HEK293 (cell line): ENCODE measurements around the gene CRABP2.

Experiments used
- GLIS2 ChIP-seq: fragments of 450-650 bp; formaldehyde crosslinking; IDR thresholded peaks from 2 replicates; pipeline ENCODE4 v1.5.1; 2016; ENCODE audit warnings: missing biosample characterization, missing genetic modification characterization
- KLF1 ChIP-seq: fragments of 450-650 bp; formaldehyde crosslinking; IDR thresholded peaks from 2 replicates; pipeline ENCODE4 v1.5.1; 2016; ENCODE audit warnings: missing biosample characterization, missing genetic modification characterization
- KLF9 ChIP-seq: fragments of 450-650 bp; formaldehyde crosslinking; IDR thresholded peaks from 2 replicates; pipeline ENCODE4 v1.5.1; 2016; ENCODE audit warnings: missing biosample characterization, missing genetic modification characterization, low read depth
- MZF1 ChIP-seq: fragments of 450-650 bp; formaldehyde crosslinking; IDR thresholded peaks from 2 replicates; pipeline ENCODE4 v1.5.1; 2017; ENCODE audit warnings: missing biosample characterization, missing genetic modification characterization, borderline replicate concordance
- SETDB1 ChIP-seq: IDR thresholded peaks from one replicate; pipeline ENCODE4 v1.6.1; 2017; ENCODE audit warnings: mild to moderate bottlenecking, low read length, moderate library complexity, mixed read lengths; ENCODE audit not compliant: insufficient read length
- ZFHX2 ChIP-seq: fragments of 450-650 bp; formaldehyde crosslinking; conservative IDR thresholded peaks from 2 replicates; pipeline ENCODE4 v1.5.1; 2016; ENCODE audit warnings: missing biosample characterization, missing genetic modification characterization
- ZNF146 ChIP-seq: fragments of 450-650 bp; formaldehyde crosslinking; IDR thresholded peaks from 2 replicates; pipeline ENCODE4 v1.5.1; 2016; ENCODE audit warnings: missing biosample characterization, missing genetic modification characterization
- ZNF2 ChIP-seq: fragments of 450-650 bp; formaldehyde crosslinking; IDR thresholded peaks from 2 replicates; pipeline ENCODE4 v1.5.1; 2016; ENCODE audit warnings: missing biosample characterization, missing genetic modification characterization
- ZNF341 ChIP-seq: fragments of 450-650 bp; formaldehyde crosslinking; IDR thresholded peaks from 2 replicates; pipeline ENCODE4; 2016; ENCODE audit warnings: low read depth, missing biosample characterization, missing genetic modification characterization
- ZNF596 ChIP-seq: fragments of 450-650 bp; IDR thresholded peaks from 2 replicates; pipeline ENCODE4 v1.5.0; 2018; ENCODE audit warnings: missing biosample characterization, mild to moderate bottlenecking, missing genetic modification characterization, moderate library complexity
- ZNF621 ChIP-seq: fragments of 450-650 bp; formaldehyde crosslinking; IDR thresholded peaks from 2 replicates; pipeline ENCODE4 v1.5.1; 2017; ENCODE audit warnings: missing biosample characterization, missing genetic modification characterization
- ZNF664 ChIP-seq: fragments of 450-650 bp; formaldehyde crosslinking; IDR thresholded peaks from 2 replicates; pipeline ENCODE4 v1.5.1; 2016; ENCODE audit warnings: missing biosample characterization, missing genetic modification characterization
- ZSCAN30 ChIP-seq: fragments of 450-650 bp; IDR thresholded peaks from 2 replicates; pipeline ENCODE4 v1.5.1; 2018; ENCODE audit warnings: missing biosample characterization, mild to moderate bottlenecking, missing genetic modification characterization, moderate library complexity
- TF ChIP-seq, protein P1 (sequence below): fragments of 450-650 bp; formaldehyde crosslinking; IDR thresholded peaks from 2 replicates; pipeline ENCODE4 v1.5.1; 2017; ENCODE audit warnings: missing biosample characterization, mild to moderate bottlenecking, missing genetic modification characterization, moderate library complexity
- TF ChIP-seq, protein P2 (sequence below): fragments of 450-650 bp; formaldehyde crosslinking; IDR thresholded peaks from 2 replicates; pipeline ENCODE4 v1.5.1; 2016; ENCODE audit warnings: missing biosample characterization, missing genetic modification characterization
- TF ChIP-seq, protein P3 (sequence below): fragments of 450-650 bp; formaldehyde crosslinking; optimal IDR thresholded peaks from 2 replicates; pipeline ENCODE3; 2016; ENCODE audit warnings: missing biosample characterization, mild to moderate bottlenecking, missing genetic modification characterization
- TF ChIP-seq, protein P4 (sequence below): fragments of 450-650 bp; formaldehyde crosslinking; IDR thresholded peaks from 2 replicates; pipeline ENCODE4 v1.5.1; 2017; ENCODE audit warnings: missing biosample characterization, missing genetic modification characterization
- TF ChIP-seq, protein P5 (sequence below): fragments of 450-650 bp; formaldehyde crosslinking; IDR thresholded peaks from 2 replicates; pipeline ENCODE4 v1.5.1; 2016; ENCODE audit warnings: missing biosample characterization, missing genetic modification characterization
- TF ChIP-seq, protein P6 (sequence below): fragments of 450-650 bp; IDR thresholded peaks from 2 replicates; pipeline ENCODE4 v1.5.1; 2018; ENCODE audit warnings: missing biosample characterization, mild to moderate bottlenecking, missing genetic modification characterization

The CRABP2 gene

DNA sequence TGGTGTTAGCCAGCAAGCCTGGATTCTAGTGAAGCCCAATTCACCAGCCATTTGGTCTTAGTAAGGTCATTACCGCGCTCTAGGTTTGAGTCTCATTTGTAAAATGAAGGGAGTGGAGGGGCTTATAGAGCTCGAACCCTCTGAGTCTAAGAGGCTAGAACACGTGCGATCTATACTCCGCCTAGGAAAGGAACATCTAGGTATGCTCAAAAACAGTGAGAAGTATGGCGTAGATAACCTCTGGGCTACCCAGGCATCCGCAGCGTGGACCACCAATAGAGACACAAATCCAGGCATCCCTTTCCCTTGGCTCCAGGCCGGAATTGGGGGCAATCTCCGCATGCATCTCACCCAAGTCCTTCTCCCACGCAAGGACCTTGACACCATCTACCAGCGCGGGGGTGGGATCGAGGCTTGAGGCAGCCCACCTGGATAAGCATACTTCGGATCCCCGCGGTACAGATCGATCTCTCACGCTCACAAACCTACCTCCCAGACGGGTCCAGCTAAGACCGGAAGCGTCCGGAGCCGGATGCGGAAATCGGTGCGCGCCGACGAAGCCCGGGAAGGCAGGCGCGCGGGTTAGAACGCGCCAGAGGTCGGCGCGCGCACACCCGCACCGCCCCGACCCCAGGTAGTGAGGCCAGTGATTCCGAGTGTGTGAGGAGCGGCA lies 22.7 kb upstream of the CRABP2 start, which contains the start of gene METTL25B (continued):
- TF ChIP-seq, protein P1, sequence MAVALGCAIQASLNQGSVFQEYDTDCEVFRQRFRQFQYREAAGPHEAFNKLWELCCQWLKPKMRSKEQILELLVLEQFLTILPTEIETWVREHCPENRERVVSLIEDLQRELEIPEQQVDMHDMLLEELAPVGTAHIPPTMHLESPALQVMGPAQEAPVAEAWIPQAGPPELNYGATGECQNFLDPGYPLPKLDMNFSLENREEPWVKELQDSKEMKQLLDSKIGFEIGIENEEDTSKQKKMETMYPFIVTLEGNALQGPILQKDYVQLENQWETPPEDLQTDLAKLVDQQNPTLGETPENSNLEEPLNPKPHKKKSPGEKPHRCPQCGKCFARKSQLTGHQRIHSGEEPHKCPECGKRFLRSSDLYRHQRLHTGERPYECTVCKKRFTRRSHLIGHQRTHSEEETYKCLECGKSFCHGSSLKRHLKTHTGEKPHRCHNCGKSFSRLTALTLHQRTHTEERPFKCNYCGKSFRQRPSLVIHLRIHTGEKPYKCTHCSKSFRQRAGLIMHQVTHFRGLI (tag by site-specific recombination), result no peak
- TF ChIP-seq, protein P2, sequence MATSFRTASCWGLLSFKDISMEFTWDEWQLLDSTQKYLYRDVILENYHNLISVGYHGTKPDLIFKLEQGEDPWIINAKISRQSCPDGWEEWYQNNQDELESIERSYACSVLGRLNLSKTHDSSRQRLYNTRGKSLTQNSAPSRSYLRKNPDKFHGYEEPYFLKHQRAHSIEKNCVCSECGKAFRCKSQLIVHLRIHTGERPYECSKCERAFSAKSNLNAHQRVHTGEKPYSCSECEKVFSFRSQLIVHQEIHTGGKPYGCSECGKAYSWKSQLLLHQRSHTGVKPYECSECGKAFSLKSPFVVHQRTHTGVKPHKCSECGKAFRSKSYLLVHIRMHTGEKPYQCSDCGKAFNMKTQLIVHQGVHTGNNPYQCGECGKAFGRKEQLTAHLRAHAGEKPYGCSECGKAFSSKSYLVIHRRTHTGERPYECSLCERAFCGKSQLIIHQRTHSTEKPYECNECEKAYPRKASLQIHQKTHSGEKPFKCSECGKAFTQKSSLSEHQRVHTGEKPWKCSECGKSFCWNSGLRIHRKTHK (tag by site-specific recombination), result no peak
- TF ChIP-seq ZNF621 (tag by site-specific recombination), result no peak
- no peak for TF ChIP-seq ZNF341 (tag by site-specific recombination)
- peak; percentile 13; the same call in 1 of the 2 replicates for TF ChIP-seq KLF9 (tag by site-specific recombination)
- no peak for TF ChIP-seq MZF1
- TF ChIP-seq SETDB1, result no peak
- peak; percentile 86 for TF ChIP-seq GLIS2 (tag by site-specific recombination)
- TF ChIP-seq, protein P3, sequence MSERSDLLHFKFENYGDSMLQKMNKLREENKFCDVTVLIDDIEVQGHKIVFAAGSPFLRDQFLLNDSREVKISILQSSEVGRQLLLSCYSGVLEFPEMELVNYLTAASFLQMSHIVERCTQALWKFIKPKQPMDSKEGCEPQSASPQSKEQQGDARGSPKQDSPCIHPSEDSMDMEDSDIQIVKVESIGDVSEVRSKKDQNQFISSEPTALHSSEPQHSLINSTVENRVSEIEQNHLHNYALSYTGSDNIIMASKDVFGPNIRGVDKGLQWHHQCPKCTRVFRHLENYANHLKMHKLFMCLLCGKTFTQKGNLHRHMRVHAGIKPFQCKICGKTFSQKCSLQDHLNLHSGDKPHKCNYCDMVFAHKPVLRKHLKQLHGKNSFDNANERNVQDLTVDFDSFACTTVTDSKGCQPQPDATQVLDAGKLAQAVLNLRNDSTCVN (tag by site-specific recombination), result peak; percentile 79
- TF ChIP-seq ZFHX2 (tag by site-specific recombination), result 0 out of 2 replicates have a peak, but pooled peaks have one; percentile 24
- TF ChIP-seq ZNF146 (tag by site-specific recombination), result 0 out of 2 replicates have a peak, but pooled peaks have one; percentile 18
- 0 out of 2 replicates have a peak, but pooled peaks have one; percentile 43 for TF ChIP-seq ZNF2
- TF ChIP-seq, protein P4, sequence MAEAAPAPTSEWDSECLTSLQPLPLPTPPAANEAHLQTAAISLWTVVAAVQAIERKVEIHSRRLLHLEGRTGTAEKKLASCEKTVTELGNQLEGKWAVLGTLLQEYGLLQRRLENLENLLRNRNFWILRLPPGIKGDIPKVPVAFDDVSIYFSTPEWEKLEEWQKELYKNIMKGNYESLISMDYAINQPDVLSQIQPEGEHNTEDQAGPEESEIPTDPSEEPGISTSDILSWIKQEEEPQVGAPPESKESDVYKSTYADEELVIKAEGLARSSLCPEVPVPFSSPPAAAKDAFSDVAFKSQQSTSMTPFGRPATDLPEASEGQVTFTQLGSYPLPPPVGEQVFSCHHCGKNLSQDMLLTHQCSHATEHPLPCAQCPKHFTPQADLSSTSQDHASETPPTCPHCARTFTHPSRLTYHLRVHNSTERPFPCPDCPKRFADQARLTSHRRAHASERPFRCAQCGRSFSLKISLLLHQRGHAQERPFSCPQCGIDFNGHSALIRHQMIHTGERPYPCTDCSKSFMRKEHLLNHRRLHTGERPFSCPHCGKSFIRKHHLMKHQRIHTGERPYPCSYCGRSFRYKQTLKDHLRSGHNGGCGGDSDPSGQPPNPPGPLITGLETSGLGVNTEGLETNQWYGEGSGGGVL, result peak; percentile 36; the same call in 1 of the 2 replicates
- no peak for TF ChIP-seq KLF1
- no peak for TF ChIP-seq ZSCAN30 (tag by site-specific recombination)
- TF ChIP-seq, protein P5, sequence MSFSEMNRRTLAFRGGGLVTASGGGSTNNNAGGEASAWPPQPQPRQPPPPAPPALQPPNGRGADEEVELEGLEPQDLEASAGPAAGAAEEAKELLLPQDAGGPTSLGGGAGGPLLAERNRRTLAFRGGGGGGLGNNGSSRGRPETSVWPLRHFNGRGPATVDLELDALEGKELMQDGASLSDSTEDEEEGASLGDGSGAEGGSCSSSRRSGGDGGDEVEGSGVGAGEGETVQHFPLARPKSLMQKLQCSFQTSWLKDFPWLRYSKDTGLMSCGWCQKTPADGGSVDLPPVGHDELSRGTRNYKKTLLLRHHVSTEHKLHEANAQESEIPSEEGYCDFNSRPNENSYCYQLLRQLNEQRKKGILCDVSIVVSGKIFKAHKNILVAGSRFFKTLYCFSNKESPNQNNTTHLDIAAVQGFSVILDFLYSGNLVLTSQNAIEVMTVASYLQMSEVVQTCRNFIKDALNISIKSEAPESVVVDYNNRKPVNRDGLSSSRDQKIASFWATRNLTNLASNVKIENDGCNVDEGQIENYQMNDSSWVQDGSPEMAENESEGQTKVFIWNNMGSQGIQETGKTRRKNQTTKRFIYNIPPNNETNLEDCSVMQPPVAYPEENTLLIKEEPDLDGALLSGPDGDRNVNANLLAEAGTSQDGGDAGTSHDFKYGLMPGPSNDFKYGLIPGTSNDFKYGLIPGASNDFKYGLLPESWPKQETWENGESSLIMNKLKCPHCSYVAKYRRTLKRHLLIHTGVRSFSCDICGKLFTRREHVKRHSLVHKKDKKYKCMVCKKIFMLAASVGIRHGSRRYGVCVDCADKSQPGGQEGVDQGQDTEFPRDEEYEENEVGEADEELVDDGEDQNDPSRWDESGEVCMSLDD (tag by site-specific recombination), result no peak
- TF ChIP-seq, protein P6, sequence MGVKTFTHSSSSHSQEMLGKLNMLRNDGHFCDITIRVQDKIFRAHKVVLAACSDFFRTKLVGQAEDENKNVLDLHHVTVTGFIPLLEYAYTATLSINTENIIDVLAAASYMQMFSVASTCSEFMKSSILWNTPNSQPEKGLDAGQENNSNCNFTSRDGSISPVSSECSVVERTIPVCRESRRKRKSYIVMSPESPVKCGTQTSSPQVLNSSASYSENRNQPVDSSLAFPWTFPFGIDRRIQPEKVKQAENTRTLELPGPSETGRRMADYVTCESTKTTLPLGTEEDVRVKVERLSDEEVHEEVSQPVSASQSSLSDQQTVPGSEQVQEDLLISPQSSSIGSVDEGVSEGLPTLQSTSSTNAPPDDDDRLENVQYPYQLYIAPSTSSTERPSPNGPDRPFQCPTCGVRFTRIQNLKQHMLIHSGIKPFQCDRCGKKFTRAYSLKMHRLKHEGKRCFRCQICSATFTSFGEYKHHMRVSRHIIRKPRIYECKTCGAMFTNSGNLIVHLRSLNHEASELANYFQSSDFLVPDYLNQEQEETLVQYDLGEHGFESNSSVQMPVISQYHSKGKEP, result no peak
- TF ChIP-seq ZNF596 (tag by site-specific recombination), result no peak
- no peak for TF ChIP-seq ZNF664 (tag by site-specific recombination)
